ENCODE data around the gene FICD.

The FICD gene

GRCh38 chr12:108482717-108483212 lies 32.3 kb upstream of the FICD start:
- no peak overlapping the region for H3K4me3 ChIP-seq (ENCODE audit: low read depth in 1 of 2, low read length in 2 of 2)
- H3K27me3 ChIP-seq (ENCODE audit: insufficient read depth, low read length, poor library complexity): no peaks in the 10 kb centered on the region
- no peaks in the 10 kb centered on the region for H4K20me1 ChIP-seq (ENCODE audit: insufficient read depth, low read length)
- ATAC-seq (ENCODE audit: insufficient read depth, low read depth): no peak
- H2AFZ ChIP-seq (ENCODE audit: low read depth, low read length): no peak overlapping the region
- no peak overlapping the region for H3K4me2 ChIP-seq (ENCODE audit: insufficient read depth, low read length)
- no peak overlapping the region for H3K27ac ChIP-seq (ENCODE audit: low read length)
- DNase-seq: no peak
- H3K9me3 ChIP-seq (ENCODE audit: insufficient read depth, low read length, severe bottlenecking): no peaks in the 10 kb centered on the region
- H3K79me2 ChIP-seq (ENCODE audit: insufficient read depth, low read length): no peaks in the 10 kb centered on the region
- no peak for TF ChIP-seq CTCF (IDR thresholded peaks at IDR 0.05; ENCODE audit: borderline replicate concordance, extremely low read depth, low read length, poor library complexity, severe bottlenecking)
- no peak for TF ChIP-seq EZH2 (IDR thresholded peaks at IDR 0.05; ENCODE audit: borderline replicate concordance, low read depth, low read length, severe bottlenecking)
- H3K9ac ChIP-seq (ENCODE audit: low read depth, low read length): no peak overlapping the region
- no peaks in the 10 kb centered on the region for H3K4me1 ChIP-seq (ENCODE audit: insufficient read depth, low read length)
- H3K36me3 ChIP-seq (ENCODE audit: insufficient read depth, low read length): no peaks in the 10 kb centered on the region

- TF ChIP-seq CTCF (IDR thresholded peaks at IDR 0.05; ENCODE audit: borderline replicate concordance, extremely low read depth, low read length, poor library complexity, severe bottlenecking) (no peak), EZH2 (IDR thresholded peaks at IDR 0.05; ENCODE audit: borderline replicate concordance, low read depth, low read length, severe bottlenecking) (no peak)
- Histone ChIP-seq H3K4me3 (ENCODE audit: low read depth in 1 of 2, low read length in 2 of 2) (no peak overlapping the region), H3K4me2 (ENCODE audit: insufficient read depth, low read length) (no peak overlapping the region), H3K9me3 (ENCODE audit: insufficient read depth, low read length, severe bottlenecking) (no peaks in the 10 kb centered on the region), H3K9ac (ENCODE audit: low read depth, low read length) (no peak overlapping the region), H3K27ac (ENCODE audit: low read length) (no peak overlapping the region), H3K36me3 (ENCODE audit: insufficient read depth, low read length) (no peaks in the 10 kb centered on the region), H3K4me1 (ENCODE audit: insufficient read depth, low read length) (no peaks in the 10 kb centered on the region), H3K79me2 (ENCODE audit: insufficient read depth, low read length) (no peaks in the 10 kb centered on the region), H4K20me1 (ENCODE audit: insufficient read depth, low read length) (no peaks in the 10 kb centered on the region), H3K27me3 (ENCODE audit: insufficient read depth, low read length, poor library complexity) (no peaks in the 10 kb centered on the region), H2AFZ (ENCODE audit: low read depth, low read length) (no peak overlapping the region)
- DNase-seq: no peak
- no peak for ATAC-seq (ENCODE audit: insufficient read depth, low read depth)
These were observed 31.6 kb upstream of the FICD start for GRCh38 chr12:108483213-108484059.

- Histone ChIP-seq H3K79me2 (ENCODE audit: insufficient read depth, low read length) (no peaks in the 10 kb centered on the region), H3K9me3 (ENCODE audit: insufficient read depth, low read length, severe bottlenecking) (no peaks in the 10 kb centered on the region), H3K4me1 (ENCODE audit: insufficient read depth, low read length) (no peaks in the 10 kb centered on the region), H3K4me3 (ENCODE audit: low read depth in 1 of 2, low read length in 2 of 2) (no peak overlapping the region), H3K27me3 (ENCODE audit: insufficient read depth, low read length, poor library complexity) (no peaks in the 10 kb centered on the region), H4K20me1 (ENCODE audit: insufficient read depth, low read length) (no peaks in the 10 kb centered on the region), H3K36me3 (ENCODE audit: insufficient read depth, low read length) (no peaks in the 10 kb centered on the region), H2AFZ (ENCODE audit: low read depth, low read length) (no peak overlapping the region), H3K9ac (ENCODE audit: low read depth, low read length) (no peak overlapping the region), H3K27ac (ENCODE audit: low read length) (no peak overlapping the region), H3K4me2 (ENCODE audit: insufficient read depth, low read length) (no peak overlapping the region)
- DNase-seq (no peak), ATAC-seq (ENCODE audit: insufficient read depth, low read depth) (no peak)
- TF ChIP-seq CTCF (IDR thresholded peaks at IDR 0.05; ENCODE audit: borderline replicate concordance, extremely low read depth, low read length, poor library complexity, severe bottlenecking) (no peak), EZH2 (IDR thresholded peaks at IDR 0.05; ENCODE audit: borderline replicate concordance, low read depth, low read length, severe bottlenecking) (no peak)
These were observed 30.6 kb upstream of the FICD start for GRCh38 chr12:108484431-108484830.
